Stimulated activated CD4-positive, alpha-beta T cell treated with anti-CD3 and anti-CD28 coated beads, Interleukin-12 subunit alpha, Interleukin-12 subunit beta, amount 100 ng/mL, for 4 hours (primary cell): ENCODE measurements around the gene GCNT1.
"Not testable (repeated sequence)": the region's sequence is repeated elsewhere in the genome, so short reads cannot be mapped to it uniquely, and the experiment has no call there.

Source experiments
- DNase-seq: peaks from one replicate; pipeline ENCODE4 v3.0.0-alpha.2; 2020

The GCNT1 gene

DNA sequence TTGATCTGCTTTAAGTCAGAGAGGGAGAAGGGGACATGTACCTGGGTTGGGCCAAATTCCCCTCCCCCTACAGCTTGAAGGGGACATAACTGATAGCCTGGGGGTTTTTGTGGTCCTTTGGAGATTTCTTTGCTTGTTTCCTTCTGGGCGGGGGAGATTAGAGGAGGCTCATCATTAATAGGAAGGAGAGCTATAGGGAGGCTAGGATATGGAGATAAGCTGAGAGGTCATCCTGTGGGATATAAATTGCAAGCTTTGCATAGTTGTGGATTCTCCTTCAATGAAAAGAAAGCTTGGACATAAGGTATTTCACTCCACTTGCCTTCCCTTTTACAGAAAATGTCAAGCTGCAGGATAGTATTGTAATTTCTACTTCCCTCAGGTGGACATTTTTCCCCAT lies 34.5 kb downstream of the GCNT1 start:
- DNase-seq: not testable (repeated sequence)

- no peak for DNase-seq
Observed at GRCh38 chr9:76500061-76500460, 41.1 kb downstream of the GCNT1 start.

DNA sequence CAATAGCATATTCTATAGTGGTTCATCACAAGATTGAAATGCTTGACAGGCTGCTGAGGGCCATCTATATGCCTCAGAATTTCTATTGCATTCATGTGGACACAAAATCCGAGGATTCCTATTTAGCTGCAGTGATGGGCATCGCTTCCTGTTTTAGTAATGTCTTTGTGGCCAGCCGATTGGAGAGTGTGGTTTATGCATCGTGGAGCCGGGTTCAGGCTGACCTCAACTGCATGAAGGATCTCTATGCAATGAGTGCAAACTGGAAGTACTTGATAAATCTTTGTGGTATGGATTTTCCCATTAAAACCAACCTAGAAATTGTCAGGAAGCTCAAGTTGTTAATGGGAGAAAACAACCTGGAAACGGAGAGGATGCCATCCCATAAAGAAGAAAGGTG lies 43.8 kb downstream of the GCNT1 start:
- no peak for DNase-seq

DNA sequence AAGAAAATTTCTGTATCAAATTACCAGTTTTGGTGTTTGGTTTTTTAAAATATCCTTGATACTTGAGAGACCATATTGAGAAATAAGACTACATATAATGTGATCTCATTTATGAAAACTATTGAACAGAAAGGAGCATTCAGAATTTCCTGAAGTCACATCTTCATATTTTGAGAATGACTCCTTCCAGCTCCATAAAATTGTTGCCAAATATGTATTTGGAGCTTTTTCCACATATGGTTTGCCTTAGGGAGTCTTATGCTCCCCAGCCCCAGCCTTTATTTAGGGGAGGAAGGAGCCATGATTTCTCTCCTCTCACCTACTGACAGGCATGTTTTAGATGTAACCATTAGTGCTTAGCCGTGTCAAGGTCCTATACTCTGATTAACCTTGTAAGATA lies 51.1 kb downstream of the GCNT1 start:
- no peak for DNase-seq

DNA sequence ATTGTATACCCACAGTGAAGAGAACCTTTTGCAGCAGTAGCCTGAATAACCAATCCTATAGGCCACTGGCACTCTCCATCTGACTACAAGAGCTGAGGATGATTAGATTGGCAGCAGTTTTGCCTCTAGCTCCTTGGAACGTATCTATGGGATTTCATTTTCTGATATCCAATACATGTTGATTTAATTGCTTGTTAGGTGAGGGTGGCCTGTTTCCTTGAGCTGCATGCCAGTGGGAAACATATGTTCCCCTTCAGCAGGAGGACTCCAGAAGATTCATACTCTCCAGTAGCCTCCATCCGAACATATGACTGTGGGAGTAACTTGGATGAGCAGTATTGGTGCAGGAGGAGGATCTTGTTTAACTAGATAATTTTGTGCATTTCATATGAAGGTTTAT lies 51.5 kb downstream of the GCNT1 start:
- no peak for DNase-seq

- no peak for DNase-seq
Observed at GRCh38 chr9:76512826-76513225, 53.8 kb downstream of the GCNT1 start.

DNA sequence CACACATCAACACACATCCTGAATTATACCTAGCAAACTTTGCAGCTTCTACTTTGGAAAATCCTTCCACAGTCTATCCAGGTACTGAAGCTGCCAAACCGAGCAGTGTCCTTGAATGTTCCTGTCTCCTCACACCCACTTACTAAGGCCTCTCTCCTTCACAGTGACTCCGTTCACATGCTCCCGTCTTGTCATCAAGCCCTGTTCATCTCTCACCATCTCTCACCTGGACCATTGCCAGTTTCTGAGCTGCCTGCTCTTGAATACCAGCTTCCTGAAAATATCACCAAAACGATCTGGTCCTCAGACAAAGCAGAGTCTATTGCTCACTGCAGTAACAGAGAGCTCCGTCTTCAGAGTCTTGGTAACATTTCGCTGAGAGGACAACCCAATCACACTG lies 57.4 kb downstream of the GCNT1 start:
- no peak for DNase-seq

GRCh38 chr9:76516871-76517270 lies 57.9 kb downstream of the GCNT1 start:
- no peak for DNase-seq

- DNase-seq: no peak
Observed at GRCh38 chr9:76519075-76519835, 60.3 kb downstream of the GCNT1 start.

- no peak for DNase-seq
Observed at GRCh38 chr9:76521244-76521681, 62.3 kb downstream of the GCNT1 start.

DNA sequence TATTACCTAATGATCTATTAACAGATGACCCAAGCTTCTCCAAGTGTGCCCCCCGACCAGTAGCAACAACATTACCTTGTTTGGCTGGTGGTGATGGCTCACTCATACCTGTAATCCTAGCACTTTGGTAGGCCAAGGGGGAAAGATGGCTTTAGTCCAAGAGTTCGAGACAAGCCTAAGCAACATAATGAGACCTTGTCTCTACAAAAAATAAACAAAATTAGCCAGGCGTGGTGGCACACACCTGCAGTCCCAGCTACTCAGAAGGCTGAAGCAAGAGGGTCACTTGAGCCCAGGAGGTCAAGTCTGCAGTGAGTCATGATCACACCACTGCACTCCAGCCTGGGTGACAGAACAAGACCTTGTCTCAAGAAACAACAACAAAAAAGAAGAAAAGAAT lies 62.9 kb downstream of the GCNT1 start:
- DNase-seq: no peak

GRCh38 chr9:76523617-76524200 lies 64.7 kb downstream of the GCNT1 start:
- not testable (repeated sequence) for DNase-seq

DNA sequence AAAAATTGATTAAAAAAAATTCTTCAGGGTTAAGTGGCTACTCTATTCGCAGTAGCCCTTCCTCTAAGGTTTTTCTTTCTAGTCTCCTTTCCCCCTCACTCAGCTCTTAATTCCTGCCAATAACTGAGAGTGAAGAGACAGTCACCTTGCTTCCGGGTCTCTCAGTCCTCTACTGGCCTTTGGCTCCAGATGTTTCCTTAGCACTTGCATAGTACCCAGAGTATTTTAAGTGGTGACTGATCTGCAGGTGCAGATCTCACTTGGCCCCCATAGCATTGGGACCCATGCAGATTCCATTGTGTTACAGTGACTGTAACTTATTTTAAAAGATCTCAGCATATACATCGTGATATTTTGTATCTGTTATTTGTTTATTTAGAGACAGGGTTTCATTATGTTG lies 66.2 kb downstream of the GCNT1 start:
- no peak for DNase-seq

GRCh38 chr9:76526026-76526425 lies 67.0 kb downstream of the GCNT1 start:
- no peak for DNase-seq

GRCh38 chr9:76528056-76528455 lies 69.1 kb downstream of the GCNT1 start:
- no peak for DNase-seq

GRCh38 chr9:76528642-76529190 lies 69.7 kb downstream of the GCNT1 start:
- DNase-seq: no peak

GRCh38 chr9:76529653-76530052 lies 70.7 kb downstream of the GCNT1 start:
- DNase-seq: no peak

- no peak for DNase-seq
Observed at GRCh38 chr9:76530458-76531110, 71.6 kb downstream of the GCNT1 start.

GRCh38 chr9:76531231-76531780 lies 72.3 kb downstream of the GCNT1 start:
- DNase-seq: no peak

GRCh38 chr9:76532877-76533276 lies 73.9 kb downstream of the GCNT1 start:
- not testable (repeated sequence) for DNase-seq

DNA sequence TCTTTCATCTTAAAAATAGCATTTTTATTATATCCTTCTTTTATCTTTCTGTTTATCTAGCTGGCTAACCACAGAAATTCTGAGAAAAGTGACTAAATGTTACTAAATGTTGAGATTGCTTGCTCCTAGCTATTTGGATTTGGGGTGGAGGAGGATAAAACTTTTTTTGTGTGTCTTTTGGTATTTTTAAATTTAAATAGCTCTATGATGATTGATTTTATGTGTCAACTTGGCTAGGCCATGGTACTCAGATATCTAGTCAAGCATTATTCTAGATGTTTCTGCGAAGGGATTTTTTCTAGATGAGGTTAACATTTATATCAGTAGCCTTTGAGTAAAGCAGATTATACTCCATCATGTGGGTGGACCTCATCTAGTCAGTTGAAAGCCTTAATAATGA lies 75.0 kb downstream of the GCNT1 start:
- no peak for DNase-seq

DNA sequence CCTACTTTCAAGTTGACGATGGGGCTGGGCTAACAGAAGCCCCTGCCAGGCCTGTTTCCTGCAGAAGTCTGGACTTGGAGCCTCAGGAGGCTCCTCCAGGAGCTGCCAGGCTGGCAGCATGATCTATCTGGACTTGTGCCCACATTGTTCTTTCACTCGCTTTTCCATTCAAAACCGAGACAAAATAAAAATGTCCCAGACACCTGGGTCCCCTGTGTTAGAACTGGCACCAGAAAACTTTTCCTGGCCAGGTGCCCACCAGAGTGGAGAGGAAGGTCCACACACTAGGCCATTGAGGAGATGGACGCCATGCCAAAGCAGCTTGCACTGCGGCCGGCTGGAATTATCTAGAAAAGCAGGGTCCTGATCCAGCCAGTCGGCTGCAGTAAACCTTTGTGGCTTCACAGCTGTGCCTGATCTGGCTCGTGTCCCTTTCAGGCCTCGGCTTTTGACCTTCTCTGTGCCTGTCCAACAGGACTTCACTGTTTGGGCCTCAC lies 78.2 kb downstream of the GCNT1 start:
- no peak for DNase-seq

GRCh38 chr9:76539180-76539579 lies 80.2 kb downstream of the GCNT1 start:
- no peak for DNase-seq
